ENCODE data around the gene OPA3.

DNA sequence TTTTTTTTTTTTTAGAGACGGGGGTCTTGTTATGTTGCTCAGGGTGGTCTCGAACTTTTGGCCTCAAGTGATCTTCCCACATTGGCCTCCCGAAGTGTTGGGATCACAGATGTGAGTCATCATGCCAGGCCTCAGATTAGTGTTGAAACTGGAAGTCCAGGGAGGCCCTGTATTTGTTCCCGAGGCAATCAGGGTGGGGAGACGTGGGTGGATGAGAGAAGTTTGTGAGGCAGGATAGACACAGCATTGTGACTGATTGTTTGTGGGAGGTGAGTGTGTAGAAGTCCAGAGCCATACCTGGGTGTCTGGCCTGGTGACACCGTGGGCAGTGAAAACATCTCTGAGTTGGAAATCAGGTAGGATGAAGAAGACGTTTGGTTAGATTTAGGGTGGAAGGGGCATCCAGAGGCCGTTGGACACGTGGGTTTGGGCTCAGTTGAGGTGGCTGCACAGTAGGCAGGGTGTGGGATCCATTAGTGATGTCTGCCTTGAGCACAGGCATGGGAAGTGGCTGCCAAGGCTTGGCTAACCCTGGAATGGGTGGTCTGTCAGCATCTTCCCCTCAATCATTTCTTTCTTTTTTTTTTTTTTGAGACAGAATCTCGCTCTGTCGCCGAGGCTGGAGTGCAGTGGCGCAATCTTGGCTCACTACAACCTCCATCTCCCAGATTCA, 100.2 kb downstream of the OPA3 start:
- TF ChIP-seq POLR2A (IDR thresholded peaks at IDR 0.05) = no peak
- TF ChIP-seq, protein P1, sequence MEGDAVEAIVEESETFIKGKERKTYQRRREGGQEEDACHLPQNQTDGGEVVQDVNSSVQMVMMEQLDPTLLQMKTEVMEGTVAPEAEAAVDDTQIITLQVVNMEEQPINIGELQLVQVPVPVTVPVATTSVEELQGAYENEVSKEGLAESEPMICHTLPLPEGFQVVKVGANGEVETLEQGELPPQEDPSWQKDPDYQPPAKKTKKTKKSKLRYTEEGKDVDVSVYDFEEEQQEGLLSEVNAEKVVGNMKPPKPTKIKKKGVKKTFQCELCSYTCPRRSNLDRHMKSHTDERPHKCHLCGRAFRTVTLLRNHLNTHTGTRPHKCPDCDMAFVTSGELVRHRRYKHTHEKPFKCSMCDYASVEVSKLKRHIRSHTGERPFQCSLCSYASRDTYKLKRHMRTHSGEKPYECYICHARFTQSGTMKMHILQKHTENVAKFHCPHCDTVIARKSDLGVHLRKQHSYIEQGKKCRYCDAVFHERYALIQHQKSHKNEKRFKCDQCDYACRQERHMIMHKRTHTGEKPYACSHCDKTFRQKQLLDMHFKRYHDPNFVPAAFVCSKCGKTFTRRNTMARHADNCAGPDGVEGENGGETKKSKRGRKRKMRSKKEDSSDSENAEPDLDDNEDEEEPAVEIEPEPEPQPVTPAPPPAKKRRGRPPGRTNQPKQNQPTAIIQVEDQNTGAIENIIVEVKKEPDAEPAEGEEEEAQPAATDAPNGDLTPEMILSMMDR (IDR thresholded peaks at IDR 0.05) = no peak
